Stimulated activated CD4-positive, alpha-beta T cell treated with anti-CD3 and anti-CD28 coated beads, Interleukin-1b, Interleukin-23, amount 100 ng/mL, for 48 hours (primary cell): ENCODE data around the gene FAM209A.
"Not testable (repeated sequence)": the region's sequence is repeated elsewhere in the genome, so short reads cannot be mapped to it uniquely, and the experiment has no call there.

ENCODE experiments used
- DNase-seq: peaks from one replicate; pipeline ENCODE4 v3.0.0-alpha.2; 2020

The FAM209A gene

DNA sequence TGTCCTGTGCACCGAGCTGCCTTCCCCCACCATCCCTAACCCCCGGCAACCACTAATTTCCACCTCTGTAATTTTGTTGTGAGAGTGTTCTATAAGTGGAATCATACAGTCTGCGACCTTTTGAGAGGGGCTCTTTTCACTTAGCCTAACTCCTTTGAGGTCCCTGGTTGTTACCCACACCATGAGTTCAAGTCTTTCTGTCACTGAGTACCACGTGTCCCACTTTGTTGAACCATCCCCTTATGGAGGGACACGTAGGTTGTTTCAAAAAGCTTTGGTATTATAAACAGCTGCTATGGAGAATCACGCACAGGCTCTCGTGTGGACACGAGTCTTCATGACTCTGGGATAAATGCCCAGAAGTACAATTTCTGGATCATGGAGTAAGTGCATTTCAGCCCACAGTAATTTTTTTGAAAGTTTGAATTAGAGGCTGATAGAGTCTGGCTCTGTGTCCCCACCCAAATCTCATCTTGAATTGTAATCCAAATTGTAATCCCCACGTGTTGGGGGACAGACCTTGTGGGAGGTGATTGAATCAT is 18.0 kb downstream of the FAM209A start:
- no peak for DNase-seq

DNA sequence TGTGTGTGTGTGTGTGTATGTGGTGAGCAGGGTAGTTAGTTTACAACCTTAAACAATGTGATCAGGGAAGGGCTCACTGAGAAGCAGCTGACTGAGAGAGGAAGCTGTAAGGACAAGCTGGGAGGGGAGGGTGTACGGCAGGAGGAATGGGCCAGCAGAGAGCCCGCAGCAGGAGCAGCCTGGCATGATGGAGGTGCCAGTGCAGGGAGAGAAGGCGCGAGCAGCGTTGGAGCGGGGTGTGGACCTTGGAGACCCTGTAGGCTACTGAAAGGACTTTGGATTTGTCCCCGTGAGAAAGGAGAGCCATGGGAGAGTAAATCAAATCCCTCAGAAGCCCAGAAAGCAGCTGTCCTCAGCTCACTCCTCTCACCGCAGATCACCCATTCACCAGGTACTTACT is 27.0 kb downstream of the FAM209A start:
- DNase-seq: no peak

DNA sequence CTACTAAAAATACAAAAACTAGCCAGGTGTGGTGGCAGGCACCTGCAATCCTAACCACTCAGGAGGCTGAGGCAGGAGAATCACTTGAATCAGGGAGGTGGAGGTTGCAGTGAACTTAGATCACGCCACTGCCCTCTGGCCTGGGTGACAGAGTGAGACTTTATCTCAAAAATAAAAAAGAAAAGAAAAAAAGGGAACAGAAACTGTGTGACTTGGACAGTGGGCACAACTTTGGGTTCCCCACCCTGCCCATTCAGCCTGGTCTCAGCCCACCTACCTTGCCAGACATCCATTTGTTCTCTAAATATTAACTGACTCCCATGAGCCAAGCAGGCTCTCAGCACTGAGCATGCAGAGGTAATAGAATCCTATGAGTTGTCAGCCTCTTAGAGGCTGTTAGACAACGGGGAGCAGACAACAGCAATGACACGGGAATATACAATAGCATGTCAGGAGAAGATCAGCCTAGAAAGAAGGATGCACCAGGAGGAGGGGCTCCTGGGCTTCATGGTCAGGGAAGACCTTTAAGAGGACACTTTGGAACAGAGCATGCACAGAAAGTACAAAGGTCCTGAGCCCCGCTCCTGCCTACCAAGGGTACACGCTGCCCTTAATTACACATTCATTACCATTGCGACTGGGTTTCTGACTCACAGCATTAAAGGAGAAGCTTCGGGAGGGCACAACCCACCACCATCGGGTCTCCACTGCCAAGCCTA is 28.5 kb downstream of the FAM209A start:
- DNase-seq: no peak

DNA sequence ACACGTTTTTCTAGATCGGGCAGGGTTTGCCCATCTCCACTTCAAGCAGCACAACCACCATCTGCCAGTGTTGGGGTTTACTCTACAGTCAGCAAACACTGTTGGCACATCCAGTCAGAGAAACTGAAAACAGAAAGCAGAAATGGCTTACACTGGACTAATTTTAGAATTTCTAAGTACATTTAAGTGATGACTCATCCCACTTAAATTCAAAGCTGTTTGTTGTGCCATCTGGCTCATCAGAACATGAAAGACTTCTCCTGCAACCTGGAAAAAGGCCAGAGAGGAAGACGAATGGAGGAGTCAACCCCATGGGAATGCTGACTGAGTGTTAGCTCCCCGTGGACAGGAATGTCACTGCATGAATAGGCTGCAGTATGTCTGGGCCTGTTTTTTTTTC is 30.3 kb downstream of the FAM209A start:
- DNase-seq: no peak

DNA sequence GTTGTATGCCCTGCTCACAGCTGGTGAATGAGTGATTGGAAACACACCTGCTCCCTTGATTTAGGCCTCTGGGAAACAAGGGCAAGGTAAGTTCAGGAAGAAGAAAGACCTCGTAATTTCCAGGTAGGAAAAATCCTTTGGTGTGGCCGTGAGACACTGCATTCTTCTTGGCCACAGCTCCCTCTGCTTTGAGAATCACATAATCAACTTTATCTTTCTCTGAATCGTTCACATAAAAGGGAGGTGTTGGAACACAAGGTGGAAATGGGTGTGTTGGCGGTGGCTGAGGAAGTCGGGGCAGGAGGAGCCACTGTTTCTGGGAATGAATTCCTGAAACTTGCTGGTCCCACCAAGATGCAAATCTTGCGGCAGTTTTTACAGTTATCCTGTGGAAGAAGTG is 34.4 kb downstream of the FAM209A start:
- no peak for DNase-seq

DNA sequence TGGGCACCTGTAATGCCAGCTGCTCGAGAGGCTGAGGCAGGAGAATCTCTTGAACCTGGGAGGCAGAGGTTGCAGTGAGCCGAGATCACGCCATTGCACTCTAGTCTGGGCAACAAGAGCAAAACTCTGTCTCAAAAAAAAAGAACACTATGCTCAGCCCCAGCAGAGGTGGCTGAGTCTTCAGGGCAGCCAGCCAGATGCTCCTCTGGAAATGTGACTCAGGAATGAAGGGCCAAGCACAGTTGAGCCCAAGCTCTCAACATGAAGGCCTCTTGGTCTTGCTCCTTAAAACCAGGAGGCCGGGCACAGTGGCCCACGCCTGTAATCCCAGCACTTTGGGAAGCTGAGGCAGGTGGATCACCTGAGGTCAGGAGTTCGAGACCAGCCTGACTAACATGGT is 40.0 kb downstream of the FAM209A start:
- DNase-seq: not testable (repeated sequence)

DNA sequence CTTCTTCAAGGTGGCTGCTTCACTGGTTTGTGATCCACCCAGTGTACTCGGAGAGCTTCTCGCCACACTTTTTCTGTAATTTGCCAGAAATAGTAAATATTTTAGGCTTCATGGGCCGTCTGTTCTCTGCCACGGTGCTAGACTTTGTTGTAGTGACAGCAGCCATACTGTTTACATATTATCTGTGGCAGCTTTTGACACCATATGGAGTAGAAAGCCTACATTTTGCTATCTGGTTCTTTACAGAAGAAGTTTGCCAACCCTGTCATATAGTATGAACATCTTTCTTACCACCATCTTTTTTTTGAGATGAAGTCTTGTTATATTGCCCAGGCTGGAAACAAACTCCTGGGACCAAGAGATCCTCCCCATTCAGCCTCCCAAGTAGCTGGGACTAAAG is 41.0 kb downstream of the FAM209A start:
- DNase-seq: no peak

DNA sequence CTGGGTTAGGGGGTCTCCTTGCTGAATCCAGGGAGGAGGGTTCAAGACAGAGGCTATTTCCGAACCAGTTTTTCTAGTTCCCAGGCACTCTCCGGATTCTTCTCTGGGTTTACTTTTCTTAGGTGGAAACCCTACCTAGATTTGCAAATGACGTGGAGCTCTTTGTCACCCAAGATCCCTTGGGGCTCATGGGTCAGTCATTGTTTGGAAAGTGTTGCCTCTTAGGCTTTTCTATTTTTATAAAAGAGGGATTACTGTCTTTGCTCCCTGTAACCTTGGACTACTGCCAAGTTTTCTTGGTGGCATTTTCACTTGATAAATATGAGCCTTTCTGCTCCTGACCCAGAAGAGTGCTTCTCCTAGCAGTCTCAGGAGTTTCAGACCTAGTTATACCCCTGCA is 42.1 kb downstream of the FAM209A start:
- no peak for DNase-seq

DNA sequence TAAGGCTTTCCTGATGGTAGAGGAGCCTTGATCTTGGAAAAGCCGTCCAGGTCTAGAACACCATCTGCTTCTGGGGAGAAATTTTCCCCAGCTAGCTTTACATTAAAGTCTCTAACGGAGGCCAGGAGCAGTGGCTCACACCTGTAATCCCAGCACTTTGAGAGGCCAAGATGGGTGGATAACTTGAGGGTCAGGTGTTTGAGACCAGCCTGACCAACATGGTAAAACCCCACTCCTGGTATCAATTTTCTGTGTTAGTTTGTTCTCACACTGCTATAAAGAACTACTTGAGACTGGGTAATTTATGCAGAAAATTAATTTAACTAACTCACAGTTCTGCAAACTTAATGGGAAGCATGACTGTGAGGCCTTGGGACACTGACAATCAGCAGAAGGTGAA is 46.3 kb downstream of the FAM209A start:
- DNase-seq: no peak

DNA sequence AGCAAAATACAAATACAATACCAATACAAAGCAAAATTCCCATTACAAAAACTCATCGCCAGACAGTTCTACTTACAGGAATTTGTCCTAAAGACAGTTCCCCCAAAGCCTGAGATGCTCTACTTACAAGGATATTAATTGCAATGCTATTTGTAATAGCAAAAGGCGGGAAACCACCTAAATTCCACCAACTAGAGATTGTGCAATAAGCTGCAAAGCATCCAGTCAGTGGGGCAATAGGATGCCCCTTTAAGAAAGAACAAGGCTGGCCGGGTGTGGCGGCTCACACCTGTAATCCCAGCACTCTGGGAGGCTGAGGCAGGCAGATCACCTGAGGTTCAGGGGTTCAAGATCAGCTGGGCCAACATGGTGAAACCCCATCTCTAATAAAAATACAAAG is 47.6 kb downstream of the FAM209A start:
- DNase-seq: no peak

DNA sequence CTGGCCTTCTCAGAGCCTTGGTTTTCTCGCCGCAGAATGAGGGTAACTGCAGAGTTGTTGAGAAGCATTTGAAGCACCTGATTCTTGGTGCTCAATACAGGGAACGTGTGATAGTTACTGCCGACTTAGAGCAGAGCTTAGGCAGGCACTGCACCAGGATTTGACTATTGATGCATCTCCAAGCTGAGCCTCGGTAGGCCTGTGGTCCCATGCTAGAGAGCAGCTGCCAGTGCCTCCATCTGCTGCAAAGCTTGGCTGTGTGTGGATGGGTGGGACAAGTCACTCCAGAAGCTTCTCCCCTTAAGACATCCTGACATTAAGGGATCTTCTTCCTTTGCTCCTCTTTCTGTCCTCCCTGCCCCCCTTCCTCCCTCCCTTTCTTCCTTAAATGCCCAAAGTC is 49.4 kb downstream of the FAM209A start:
- no peak for DNase-seq

DNA sequence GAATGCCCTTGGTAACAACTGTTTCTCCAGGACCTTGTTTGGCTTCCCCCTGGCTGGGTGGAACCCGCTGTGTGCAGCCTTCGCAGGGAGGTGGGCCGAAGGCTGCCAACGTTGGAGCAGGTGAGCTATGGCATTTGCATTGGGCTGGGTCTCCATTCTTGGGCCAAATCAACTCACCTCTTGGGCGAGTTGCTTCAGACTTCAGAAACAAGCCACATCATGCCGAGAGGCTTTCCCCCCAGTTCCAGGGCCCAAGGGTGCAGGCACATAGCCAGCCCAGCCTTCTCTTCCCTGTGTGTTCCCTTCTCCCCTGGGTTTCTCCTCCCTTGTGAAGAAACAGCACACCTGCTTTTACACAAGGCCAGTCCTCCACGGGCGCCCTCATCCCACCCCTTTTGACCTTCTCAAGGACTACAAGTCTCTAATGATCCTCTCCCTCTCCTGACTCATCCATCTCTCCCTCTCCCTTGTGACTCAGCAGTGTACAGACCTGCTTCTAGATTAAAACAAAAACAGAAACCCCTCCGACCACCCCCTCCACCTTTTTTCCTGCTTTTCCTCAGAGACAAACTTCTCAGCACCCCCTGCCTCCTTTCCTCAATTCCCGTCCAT is 50.1 kb downstream of the FAM209A start:
- DNase-seq: no peak

DNA sequence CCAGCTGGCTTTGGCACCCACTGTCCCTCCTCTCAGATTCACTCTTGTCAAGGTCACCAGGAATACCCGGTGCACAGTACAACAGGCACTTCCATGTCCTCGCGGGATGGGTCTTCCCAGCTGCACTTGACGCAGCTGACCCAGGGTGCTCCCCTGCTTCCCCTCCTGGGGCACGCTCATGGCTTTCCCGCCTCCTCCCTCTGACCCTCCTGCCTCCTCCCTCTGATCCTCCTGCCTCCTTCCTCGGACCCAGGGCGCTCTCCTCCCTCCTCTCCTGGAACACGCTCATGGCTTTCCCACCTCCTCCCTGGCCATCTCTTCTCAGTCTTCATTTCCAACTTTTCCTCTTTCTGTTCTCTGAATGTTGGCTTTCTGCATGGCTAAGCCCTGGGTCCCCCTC is 50.6 kb downstream of the FAM209A start:
- DNase-seq: no peak
